ENCODE measurements around the gene CCL21.

The CCL21 gene

DNA sequence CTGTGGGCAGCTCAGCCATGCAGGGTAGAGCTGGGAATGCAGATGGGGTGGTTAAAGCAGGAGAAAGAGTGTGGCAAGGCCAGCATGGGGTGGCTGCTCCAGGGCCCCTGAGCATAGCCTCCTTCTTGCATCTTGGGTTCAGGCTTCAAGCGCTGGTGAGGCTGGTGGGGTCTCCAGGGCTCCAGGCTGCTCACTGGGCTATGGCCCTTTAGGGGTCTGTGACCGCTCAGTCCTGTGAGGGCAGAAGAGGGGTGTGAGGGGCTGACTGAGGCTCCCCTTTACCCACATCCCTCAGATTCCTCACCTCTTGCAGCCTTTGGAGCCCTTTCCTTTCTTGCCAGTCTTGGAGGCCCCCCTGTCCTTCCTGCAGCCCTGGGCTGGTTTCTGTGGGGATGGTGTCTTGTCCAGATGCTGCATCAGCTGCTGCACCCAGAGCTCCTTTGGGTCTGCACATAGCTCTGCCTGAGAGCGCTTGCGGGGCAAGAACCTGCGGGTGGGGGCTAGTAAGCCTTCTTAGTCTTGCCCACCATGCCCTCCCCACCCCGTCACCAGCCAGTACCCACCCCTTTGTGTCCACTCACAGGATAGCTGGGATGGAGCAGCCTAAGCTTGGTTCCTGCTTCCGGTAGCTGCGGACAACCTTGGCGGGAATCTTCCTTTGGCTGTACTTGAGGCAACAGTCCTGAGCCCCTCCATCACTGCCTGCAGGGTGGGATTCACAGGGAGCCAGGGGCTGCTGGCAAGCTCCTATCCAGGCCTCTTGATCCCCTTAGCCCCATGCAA lies 549 bp downstream of the CCL21 start:
- no peak for DNase-seq (ENCODE audit: low spot score)

DNA sequence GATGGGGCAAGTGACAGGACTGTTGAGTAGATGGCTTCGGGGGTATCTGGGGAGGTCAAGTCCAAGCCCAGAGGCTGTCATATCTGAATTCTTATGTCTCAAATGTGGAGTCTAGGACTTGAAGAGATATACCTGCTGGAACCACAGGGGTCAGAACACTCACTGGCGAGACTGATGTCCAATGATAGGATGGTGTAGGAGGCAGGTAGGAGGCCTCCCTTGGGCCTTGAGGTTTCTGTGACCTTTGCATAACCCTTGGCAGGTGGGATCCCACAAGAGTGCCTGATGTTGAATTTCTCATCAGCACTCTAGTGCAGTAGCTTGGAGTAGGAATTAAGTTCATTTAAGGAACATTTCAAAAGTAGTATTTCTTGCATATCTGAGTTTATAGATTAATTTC lies 2.8 kb downstream of the CCL21 start:
- no peak for DNase-seq (ENCODE audit: low spot score)

GRCh38 chr9:34701769-34702736 lies 7.9 kb downstream of the CCL21 start:
- peak; percentile 70 for DNase-seq (ENCODE audit: low spot score)

GRCh38 chr9:34701023-34701768 lies 8.7 kb downstream of the CCL21 start:
- peak; percentile 74 for DNase-seq (ENCODE audit: low spot score)

- no peak for DNase-seq (ENCODE audit: low spot score)
Measured at GRCh38 chr9:34694811-34695210, 15.1 kb downstream of the CCL21 start.

DNA sequence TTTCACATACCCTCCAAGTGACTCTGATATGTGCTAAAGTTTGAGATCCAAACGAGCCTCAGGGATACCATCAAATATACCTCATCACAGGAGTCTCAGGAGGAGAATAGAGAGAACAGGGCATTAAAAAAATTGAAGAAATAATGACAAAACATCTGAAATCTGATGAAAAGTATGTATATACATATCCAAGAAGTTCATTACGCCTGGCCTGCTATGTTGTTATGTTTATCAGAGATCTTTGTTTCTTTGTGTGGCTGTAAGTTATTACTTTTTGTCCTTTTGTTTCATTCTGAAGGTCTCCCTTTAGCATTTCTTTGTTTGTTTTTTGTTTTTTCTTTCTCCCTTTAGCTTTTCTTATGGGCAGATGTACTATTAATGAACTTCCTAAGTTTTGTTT lies 16.4 kb downstream of the CCL21 start:
- no peak for DNase-seq (ENCODE audit: low spot score)

- no peak for DNase-seq (ENCODE audit: low spot score)
Measured at GRCh38 chr9:34691936-34692315, 18.0 kb downstream of the CCL21 start.

- DNase-seq (ENCODE audit: low spot score), result no peak
Measured at GRCh38 chr9:34690983-34691935, 18.7 kb downstream of the CCL21 start, which contains the start of gene CCL19. CCL19 (minus strand) TSS chr9:34691276; CDS start chr9:34691139, 137 bp downstream.

DNA sequence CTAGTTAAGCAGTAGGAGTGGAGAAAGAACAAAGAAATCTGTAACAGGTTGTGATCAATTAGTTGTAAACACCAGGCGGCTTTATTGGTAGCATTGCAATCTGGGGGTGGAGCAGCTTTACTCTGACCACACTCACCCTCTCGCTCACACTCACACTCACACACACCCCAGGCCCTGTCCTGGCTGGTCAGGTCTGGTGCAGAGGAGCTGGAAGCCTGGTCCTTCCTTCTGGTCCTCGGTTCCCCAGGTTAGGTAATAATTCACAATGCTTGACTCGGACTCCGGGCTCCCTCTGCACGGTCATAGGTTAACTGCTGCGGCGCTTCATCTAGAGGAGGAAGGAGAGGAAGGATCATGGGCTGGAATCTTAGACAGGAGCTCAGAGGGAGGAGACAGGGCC lies 20.4 kb downstream of the CCL21 start:
- no peak for DNase-seq (ENCODE audit: low spot score)

GRCh38 chr9:34689116-34689470 lies 20.8 kb downstream of the CCL21 start:
- no peak for DNase-seq (ENCODE audit: low spot score)

DNA sequence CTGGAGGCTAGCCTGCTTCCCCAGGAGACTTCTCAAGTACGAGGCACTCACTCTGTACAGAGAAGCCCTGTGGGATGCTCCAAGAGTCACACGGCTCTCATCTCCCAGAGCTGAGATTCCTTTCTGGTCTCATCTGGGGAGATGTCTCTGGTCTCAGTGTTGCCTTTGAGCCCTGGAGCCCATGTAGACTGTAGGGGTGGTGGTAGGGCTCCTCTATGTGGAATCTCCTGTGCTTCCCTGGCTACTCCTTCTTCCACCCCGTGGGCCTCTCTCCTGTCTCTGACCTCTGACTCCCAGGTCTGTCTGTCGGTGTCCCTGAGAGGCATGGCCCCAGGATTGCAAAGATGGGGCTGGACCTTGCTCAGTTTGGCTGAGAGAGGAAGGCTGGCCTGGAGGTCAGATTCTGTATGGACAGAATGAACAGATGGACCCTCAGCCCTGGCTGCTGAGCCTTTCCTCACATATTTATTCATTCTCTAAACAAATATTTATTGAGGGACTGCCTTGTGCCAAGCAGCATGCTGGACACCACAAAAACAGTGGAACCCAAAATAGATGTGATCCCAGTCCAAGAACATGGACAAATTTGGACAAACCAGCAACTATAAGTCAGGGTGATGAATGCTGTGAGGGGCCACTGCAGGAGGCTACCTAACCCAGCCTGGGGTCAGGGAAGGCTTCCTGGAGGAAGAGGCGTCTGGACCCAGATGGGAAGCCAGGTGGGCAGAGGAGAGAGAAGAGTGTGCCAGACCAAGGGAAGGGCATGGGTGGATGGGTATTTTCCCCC lies 21.4 kb downstream of the CCL21 start:
- DNase-seq (ENCODE audit: low spot score), result no peak

DNA sequence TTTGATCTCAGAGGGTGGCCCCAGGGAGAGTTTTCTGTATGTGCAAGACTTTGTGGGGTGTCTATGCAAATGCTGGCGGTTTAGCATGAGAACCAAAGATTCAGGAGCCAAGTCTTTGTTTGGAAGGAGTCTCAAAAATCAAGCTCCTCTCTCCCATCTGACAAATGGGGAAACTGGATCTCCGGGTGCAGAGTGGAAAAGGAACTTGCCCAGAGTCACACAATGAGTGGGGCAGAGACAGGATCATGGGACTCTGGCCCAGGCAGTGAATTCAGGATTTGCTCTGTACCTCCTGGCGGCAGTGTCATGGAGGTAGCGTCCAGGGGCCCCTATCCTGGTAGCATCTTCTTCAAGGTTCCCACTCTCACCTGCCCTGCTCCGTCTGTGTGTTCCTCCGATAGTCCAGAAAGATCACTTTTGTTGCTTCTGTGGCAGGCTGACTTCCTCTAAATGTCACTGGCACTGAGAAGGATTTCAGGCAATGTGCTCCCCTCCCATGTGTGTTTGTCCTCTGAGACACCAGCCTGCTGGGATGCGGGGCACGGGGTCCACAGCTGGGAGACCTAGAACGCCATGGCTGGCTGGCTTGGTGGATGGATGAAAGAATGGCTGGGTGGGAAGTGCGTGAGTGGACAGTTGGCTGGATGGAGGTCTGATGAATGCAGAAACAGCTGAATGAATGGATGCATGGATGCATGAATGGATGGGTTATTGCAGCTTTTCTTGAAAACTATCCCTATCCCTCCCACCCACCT lies 22.5 kb downstream of the CCL21 start:
- no peak for DNase-seq (ENCODE audit: low spot score)

GRCh38 chr9:34686732-34687131 lies 23.2 kb downstream of the CCL21 start:
- no peak for DNase-seq (ENCODE audit: low spot score)

DNA sequence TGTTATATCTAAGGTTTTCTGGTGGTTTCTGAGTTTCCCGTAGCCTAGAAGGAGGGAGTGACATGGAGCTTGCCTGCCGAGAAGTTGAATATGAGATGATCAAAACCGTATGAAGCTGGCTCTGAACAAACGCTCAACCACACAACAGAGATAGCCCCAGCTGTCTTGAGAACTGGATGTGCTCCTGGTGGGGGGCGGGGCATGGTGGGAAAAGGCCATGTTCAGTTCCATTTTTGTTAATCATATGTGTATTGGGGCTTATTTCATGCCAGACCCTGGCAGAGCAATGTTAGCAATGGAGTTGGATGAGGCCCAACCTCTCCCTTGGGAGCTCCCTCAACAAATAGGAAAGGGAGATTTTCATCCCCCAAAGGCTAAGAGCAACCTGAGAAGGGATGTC lies 23.7 kb downstream of the CCL21 start:
- DNase-seq (ENCODE audit: low spot score), result no peak

GRCh38 chr9:34685591-34685990 lies 24.3 kb downstream of the CCL21 start:
- no peak for DNase-seq (ENCODE audit: low spot score)

- no peak for DNase-seq (ENCODE audit: low spot score)
Measured at GRCh38 chr9:34684816-34685215, 25.1 kb downstream of the CCL21 start.

GRCh38 chr9:34684145-34684544 lies 25.8 kb downstream of the CCL21 start:
- DNase-seq (ENCODE audit: low spot score), result no peak

- DNase-seq (ENCODE audit: low spot score), result no peak
Measured at GRCh38 chr9:34675869-34676268, 34.1 kb downstream of the CCL21 start.

- peak; percentile 87 for DNase-seq (ENCODE audit: low spot score)
Measured at GRCh38 chr9:34675048-34675714, 34.8 kb downstream of the CCL21 start.
